GM21423 (cell line): ENCODE measurements around the gene CUEDC1.

ENCODE experiments used
- ATAC-seq: cut with Tn5 transposase; IDR thresholded peaks from one replicate; pipeline ENCODE4 v1.9.1; 2021; ENCODE audit warnings: mild to moderate bottlenecking, moderate library complexity; ENCODE audit not compliant: unreplicated experiment

Gene CUEDC1

GRCh38 chr17:57881783-57882351, 73.3 kb downstream of the CUEDC1 start:
- no peak for ATAC-seq

- ATAC-seq, result no peak
Measured at GRCh38 chr17:57881143-57881542, 74.1 kb downstream of the CUEDC1 start.

DNA sequence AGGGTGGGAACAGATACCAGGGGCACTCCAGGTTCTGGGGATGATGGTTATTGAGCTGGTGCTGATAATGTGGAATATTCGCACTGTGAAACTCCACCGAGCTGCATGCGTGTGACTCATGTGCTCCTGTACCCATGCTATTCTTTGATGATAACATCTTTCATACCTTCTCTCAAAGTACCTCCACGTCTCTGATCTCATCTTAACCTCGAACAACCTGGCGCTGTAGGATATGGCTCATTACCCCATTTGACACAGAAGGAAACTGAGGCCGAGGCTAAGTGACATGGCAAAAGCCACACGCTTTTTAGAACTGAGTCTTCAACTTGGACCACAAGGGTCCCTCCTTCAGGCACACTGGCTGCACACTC, 75.1 kb downstream of the CUEDC1 start:
- no peak for ATAC-seq

- ATAC-seq, result no peak
Measured at GRCh38 chr17:57879437-57880085, 75.7 kb downstream of the CUEDC1 start.

- no peak for ATAC-seq
Measured at GRCh38 chr17:57877803-57878377, 77.3 kb downstream of the CUEDC1 start.

GRCh38 chr17:57876866-57877237, 78.4 kb downstream of the CUEDC1 start:
- ATAC-seq, result no peak

DNA sequence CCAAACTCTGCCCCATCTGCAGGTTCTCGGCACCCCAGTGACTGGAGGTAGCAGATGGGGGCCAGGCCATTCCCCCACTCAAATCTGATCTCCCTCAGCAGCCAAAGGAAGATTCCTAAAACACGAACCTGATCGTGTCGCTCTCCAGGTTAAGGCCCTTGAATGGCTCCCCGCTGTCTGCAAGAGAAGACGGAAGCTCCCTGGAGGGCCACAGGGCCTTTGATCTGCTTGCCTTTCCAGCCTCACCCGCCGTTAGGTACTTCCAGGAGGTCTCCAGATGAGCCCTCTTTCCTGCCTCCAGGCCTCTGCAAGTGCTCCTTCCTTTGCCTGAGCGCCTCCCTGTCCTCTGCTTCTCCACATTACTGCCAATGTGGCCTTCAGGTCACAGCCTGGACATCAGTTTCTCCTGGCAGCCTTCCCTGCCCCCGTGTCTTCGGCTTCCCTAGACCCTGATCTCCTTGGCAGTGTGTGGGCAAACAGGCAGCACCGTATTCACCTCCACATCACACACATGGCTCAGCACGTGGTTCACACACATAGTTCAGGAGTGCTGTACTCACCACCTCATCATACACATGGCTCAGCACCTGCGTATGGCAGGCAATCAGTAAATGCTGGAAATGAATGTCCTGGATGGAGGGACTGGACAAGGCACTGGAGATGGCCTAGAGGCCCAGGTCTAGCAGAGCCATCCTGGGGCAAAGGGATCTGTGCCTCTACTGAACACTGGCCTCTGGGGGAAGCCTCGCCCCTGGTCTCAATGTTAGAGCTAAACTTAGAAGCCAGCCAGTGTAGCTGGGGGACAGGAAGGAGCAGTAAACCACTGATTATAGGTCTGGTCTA, 79.0 kb downstream of the CUEDC1 start:
- ATAC-seq, result no peak

GRCh38 chr17:57875290-57876022, 79.8 kb downstream of the CUEDC1 start:
- ATAC-seq, result no peak

DNA sequence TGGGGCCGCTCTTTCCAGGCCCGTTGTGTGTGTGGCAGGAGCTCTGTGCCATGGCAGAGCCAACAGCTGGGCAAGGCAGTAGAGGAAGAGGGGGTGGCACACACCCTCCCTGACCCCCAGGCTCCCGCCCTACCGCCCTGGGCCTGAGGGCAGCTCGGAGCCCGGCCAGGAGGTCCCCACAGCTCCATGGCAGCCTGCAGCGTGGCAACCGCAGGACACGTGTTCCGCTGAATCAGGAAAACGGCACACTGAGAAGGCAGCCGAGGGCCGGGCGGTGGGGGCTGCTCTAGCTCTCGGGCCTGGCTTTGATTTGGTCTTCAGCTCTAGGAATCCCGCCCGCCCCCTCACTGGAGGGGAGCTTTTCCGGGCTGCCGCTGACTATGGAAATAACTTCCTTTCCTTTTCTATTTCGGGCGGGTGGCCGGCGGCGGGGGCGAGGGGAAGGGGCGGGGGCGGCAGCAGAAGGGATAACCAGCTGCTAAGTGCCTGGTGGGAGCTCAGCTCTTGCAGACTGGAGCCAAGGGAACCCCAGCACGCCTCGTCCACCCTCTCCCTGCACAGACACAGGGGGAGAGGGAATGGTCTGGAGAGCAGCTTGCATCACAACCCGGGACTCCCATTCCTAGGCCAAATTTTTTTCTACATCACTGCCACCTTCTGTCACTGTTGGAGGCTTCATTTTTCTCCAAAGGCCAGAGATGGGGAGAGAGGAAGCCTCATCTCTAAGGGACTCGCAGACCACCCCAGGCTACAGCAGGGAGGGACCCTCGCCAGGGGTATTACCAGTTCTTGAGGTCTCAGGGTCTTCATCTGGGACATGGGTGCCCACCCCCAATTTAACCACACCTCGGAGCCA, 80.5 kb downstream of the CUEDC1 start:
- no peak for ATAC-seq

- ATAC-seq, result no peak
Measured at GRCh38 chr17:57874058-57874419, 81.2 kb downstream of the CUEDC1 start.

DNA sequence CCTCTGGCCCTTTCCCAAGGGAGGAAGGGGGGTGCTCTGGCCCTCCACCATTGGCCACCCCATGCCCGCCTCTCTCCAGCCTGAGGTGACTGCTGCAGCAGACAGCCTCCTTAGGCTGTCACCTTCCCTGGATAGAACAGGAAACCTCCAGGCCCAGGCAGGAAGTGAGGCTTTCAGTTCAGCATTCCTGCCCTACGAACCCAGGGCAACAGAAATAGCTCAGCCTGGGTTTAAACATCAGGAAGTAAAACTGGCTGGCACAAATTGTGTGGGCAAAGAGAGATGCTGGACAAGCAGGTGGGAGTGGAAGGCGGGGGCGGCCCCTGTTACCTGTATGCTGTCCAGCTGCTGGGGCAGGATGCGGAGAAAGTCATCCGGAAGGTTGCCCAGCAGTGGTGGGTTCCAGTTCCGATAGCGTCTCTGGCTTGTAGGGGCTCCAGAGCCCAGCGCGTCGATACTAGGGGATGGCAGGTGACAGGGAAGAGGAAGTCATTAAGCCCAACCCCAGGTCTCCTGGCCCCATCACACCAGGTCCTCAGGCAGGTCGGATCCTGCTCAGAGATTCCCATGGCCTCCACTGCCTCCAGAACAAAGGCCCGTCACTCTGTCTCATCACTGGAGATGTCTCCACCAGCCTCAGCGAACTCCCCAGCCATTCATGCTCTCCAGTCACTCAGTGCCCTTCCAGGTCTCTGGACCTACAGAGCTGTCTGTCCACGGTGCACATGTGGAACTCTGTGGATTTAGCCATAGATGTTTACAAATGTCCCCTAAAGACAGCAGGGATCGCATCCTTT, 81.8 kb downstream of the CUEDC1 start:
- no peak for ATAC-seq

GRCh38 chr17:57872536-57872935, 82.7 kb downstream of the CUEDC1 start:
- no peak for ATAC-seq

- ATAC-seq, result no peak
Measured at GRCh38 chr17:57871863-57872262, 83.3 kb downstream of the CUEDC1 start.

DNA sequence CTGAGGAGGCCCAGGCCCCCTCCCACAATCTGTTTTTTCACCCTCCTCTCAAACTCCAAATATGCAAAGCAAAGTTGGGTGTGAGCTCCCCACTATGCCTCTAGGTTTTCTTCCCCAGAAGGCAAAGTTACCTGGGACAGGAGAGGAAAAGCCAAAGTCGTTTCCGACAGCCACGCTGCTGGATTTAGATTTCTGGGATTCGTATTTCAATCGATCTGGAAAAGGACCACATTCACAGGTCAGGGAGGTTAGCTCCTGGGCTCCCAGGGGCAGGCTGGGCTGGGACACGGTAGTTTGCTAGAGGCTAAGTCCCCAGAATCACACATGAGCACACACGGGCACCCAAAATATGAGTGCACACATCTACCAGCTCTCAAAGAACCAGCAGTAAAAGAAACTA, 84.1 kb downstream of the CUEDC1 start:
- no peak for ATAC-seq

GRCh38 chr17:57870283-57870635, 85.0 kb downstream of the CUEDC1 start:
- no peak for ATAC-seq

DNA sequence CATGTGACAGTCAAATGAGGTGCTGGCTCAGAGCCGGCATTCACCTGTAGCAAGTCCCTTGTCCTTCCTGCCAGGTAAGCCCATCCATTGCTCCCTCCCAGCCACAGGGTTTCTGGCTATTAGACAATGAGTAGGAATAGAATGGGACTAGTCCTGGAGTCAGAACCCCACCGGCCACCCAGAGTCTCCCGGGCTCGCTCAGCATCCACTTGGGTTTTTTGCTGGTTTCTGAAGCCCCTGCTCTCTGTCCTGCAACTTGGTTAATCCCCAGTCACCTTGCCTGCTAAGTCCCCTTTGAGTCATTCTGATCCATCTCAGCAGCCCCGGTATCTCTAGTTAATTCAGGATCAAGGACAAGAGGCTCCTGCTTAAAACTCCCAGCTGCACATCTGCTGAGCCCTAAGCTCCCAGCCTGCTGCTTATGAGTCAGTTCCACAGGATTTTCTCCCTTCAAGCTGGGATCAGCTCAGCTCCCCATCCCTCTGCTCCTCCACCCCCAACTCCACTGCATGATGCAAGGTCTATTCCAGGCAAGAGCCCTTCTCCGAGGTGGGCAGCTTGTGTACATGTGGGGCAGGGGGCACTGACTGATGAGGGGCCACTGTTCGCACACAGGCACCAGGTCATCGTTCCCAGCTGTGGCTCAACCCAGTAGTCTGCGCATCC, 85.5 kb downstream of the CUEDC1 start:
- ATAC-seq, result no peak

GRCh38 chr17:57868910-57869616, 86.1 kb downstream of the CUEDC1 start:
- no peak for ATAC-seq
